Glutamatergic neuron (in vitro differentiated cells): ENCODE data around the gene RPL6. TPM values are rescaled to one million over a fixed set of nuclear protein-coding genes. Genes with fewer than 3 reads are reported as not detected.
"Not testable (repeated sequence)": the region's sequence is repeated elsewhere in the genome, so short reads cannot be mapped to it uniquely, and the experiment has no call there.

Experiments
- DNase-seq: peaks from one replicate; pipeline ENCODE4 v3.0.0; 2022
- H3K27ac Mint-ChIP-seq: one replicate; pipeline ENCODE4 v1.8.0; 2020; ENCODE audit warnings: mild to moderate bottlenecking, mixed read lengths, inconsistent platforms; ENCODE audit not compliant: unreplicated experiment
- H3K27me3 Mint-ChIP-seq: one replicate; pipeline ENCODE4 v1.8.0; 2020; ENCODE audit warnings: mild to moderate bottlenecking, moderate library complexity, mixed read lengths, inconsistent platforms; ENCODE audit not compliant: unreplicated experiment
- H3K36me3 Mint-ChIP-seq: one replicate; pipeline ENCODE4 v1.8.0; 2020; ENCODE audit warnings: mild to moderate bottlenecking, mixed read lengths, inconsistent platforms; ENCODE audit not compliant: unreplicated experiment
- H3K4me1 Mint-ChIP-seq: one replicate; pipeline ENCODE4 v1.8.0; 2020; ENCODE audit warnings: mild to moderate bottlenecking, low read depth, mixed read lengths, inconsistent platforms; ENCODE audit not compliant: unreplicated experiment
- H3K4me3 Mint-ChIP-seq: one replicate; pipeline ENCODE4 v1.8.0; 2020; ENCODE audit warnings: mild to moderate bottlenecking, mixed read lengths, inconsistent platforms; ENCODE audit not compliant: unreplicated experiment
- H3K9me3 Mint-ChIP-seq: one replicate; pipeline ENCODE4 v1.8.0; 2020; ENCODE audit warnings: mild to moderate bottlenecking, moderate library complexity, mixed read lengths, inconsistent platforms; ENCODE audit not compliant: unreplicated experiment
- CTCF ChIP-seq: fragments of 200-600 bp; sonication (generic); IDR thresholded peaks from one replicate; pipeline ENCODE4 v1.5.0; 2021; ENCODE audit not compliant: partially characterized antibody, unreplicated experiment
- total RNA-seq: library from RNA; stranded (reverse); fragmentation: NEBNext Ultra II Directional; extraction: Animal tissue kit (Norgen Biotek cat#: 25700); gene quantifications from one replicate; pipeline ENCODE4 v1.2.1, GENCODE V29; 2021; ENCODE audit not compliant: unreplicated experiment

The RPL6 gene
- total RNA-seq, 1 donor from 2014 or later = 967 TPM

GRCh38 chr12:112450725-112451124, 41.3 kb upstream of the RPL6 start:
- DNase-seq = no peak
- Mint-ChIP-seq H3K36me3 (no peaks in the 10 kb centered on the region), H3K9me3 (no peaks in the 10 kb centered on the region), H3K27ac (no peak overlapping the region), H3K27me3 (no peaks in the 10 kb centered on the region), H3K4me3 (no peak overlapping the region), H3K4me1 (no peaks in the 10 kb centered on the region)
- no peak for TF ChIP-seq CTCF

DNA sequence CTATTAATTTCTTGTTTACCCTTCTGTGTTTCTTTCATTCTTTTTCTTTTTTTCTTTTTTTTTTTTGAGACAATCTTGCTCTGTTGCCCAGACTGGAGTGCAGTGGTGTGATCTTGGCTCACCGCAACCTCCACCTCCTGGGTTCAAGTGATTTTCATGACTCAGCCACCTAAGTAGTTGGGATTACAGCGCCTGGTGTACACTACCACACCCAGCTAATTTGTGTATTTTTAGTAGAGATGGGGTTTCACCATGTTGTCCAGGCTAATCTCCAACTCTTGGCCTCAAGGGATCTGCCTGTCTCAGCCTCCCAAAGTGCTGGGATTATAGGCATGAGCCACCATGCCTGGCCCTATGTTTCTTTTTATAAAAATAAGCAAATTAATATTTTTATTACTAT, 38.8 kb upstream of the RPL6 start:
- H3K27ac Mint-ChIP-seq, H3K4me1 Mint-ChIP-seq, H3K36me3 Mint-ChIP-seq, H3K27me3 Mint-ChIP-seq, H3K9me3 Mint-ChIP-seq, H3K4me3 Mint-ChIP-seq, DNase-seq: not testable (repeated sequence)

DNA sequence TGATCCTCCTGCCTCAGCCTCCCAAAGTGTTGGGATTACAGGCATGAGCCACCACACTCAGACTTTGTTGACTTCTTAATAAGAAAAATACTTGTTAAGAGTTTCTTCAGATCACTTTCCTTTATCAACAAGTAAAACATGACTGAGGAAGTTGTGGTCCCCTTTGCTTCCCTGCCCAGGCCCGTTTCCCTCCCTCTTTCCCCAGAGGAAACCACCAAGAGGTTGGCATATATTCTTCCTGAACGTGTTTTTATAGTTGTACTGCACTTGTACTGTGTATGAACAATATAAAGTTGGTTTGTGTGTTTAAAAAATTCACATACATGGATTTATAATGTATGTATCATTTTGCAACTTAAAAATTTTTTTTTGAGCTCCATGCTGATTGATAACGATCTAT, 37.7 kb upstream of the RPL6 start:
- no peaks in the 10 kb centered on the region for H3K27me3 Mint-ChIP-seq
- TF ChIP-seq CTCF = no peak
- H3K9me3 Mint-ChIP-seq = no peaks in the 10 kb centered on the region
- no peaks in the 10 kb centered on the region for H3K36me3 Mint-ChIP-seq
- H3K4me1 Mint-ChIP-seq = no peaks in the 10 kb centered on the region
- no peak overlapping the region for H3K4me3 Mint-ChIP-seq
- no peak overlapping the region for H3K27ac Mint-ChIP-seq
- no peak for DNase-seq

- Mint-ChIP-seq H3K9me3 (no peaks in the 10 kb centered on the region), H3K4me3 (no peak overlapping the region), H3K27me3 (no peaks in the 10 kb centered on the region), H3K27ac (no peak overlapping the region), H3K36me3 (no peaks in the 10 kb centered on the region), H3K4me1 (no peaks in the 10 kb centered on the region)
- DNase-seq = no peak
- TF ChIP-seq CTCF = no peak
Measured at GRCh38 chr12:112446008-112446725, 36.8 kb upstream of the RPL6 start.

GRCh38 chr12:112443916-112444315, 34.5 kb upstream of the RPL6 start:
- TF ChIP-seq CTCF = no peak
- DNase-seq = no peak
- Mint-ChIP-seq H3K27me3 (no peaks in the 10 kb centered on the region), H3K27ac (no peak overlapping the region), H3K9me3 (no peaks in the 10 kb centered on the region), H3K4me3 (no peak overlapping the region), H3K4me1 (no peaks in the 10 kb centered on the region), H3K36me3 (no peaks in the 10 kb centered on the region)

GRCh38 chr12:112440653-112441052, 31.2 kb upstream of the RPL6 start:
- H3K9me3 Mint-ChIP-seq, H3K36me3 Mint-ChIP-seq, H3K27ac Mint-ChIP-seq, H3K4me1 Mint-ChIP-seq, DNase-seq, H3K4me3 Mint-ChIP-seq, H3K27me3 Mint-ChIP-seq: not testable (repeated sequence)
